ENCODE results near the gene GALC. TPM values are rescaled to one million over a fixed set of nuclear protein-coding genes. Genes with fewer than 3 reads are reported as not detected.

The GALC gene
- polyA plus RNA-seq, 4 donors, result 38.3 to 49.6 (median 40.0) TPM

DNA sequence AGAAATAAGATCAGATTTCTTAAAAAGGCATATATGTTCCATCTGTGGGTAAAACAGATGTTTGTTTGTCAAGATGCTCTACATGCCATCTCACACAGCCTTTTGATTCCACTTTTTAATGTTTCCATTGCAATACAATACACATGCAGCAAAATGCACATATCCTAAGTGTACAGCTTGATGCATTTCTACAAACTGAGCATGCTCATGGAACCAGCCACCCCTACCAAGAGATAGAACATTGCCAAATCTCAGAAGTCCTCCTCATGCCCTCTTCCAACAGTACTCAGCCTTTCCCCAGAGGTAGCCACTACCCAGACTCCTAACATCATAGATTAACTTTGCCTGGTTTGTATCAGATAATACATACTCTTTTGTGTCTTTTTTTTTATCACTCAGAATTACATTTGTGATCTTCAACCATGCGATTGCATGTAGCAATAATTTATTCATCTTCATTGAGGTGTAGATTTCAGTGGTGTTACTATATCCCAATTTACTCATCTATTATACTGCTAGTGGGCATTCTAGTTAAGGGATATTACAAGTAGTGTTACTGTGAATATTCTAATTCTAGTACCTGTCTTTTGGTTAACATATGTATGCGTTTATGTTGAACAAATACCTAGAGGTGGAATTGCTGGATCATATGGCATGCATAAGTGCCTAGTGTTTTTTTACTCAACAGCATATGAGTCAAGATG is 15.2 kb upstream of the GALC start:
- no peak for DNase-seq (ENCODE audit: low read depth in 4 of 4, low spot score in 3 of 4)

DNA sequence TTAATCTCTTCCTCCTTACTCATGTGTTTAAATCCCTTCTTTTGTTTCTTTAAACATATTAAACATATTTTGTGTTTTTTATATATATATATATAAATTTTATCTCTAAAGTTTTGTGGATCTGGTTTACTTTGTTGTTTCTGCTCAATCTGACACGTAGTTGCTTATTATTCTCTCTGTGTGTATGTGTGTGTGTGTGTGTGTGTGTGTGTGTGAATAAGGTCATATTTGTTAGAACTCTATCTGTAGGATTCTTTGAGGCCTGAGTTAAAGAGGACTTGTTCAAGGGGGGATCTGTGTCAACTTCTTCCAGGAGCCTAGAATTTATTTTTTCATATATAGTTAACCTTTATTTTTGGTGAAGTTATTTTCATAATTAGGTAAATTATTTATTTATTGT is 14.6 kb upstream of the GALC start:
- no peak for DNase-seq (ENCODE audit: low read depth in 4 of 4, low spot score in 3 of 4)

DNA sequence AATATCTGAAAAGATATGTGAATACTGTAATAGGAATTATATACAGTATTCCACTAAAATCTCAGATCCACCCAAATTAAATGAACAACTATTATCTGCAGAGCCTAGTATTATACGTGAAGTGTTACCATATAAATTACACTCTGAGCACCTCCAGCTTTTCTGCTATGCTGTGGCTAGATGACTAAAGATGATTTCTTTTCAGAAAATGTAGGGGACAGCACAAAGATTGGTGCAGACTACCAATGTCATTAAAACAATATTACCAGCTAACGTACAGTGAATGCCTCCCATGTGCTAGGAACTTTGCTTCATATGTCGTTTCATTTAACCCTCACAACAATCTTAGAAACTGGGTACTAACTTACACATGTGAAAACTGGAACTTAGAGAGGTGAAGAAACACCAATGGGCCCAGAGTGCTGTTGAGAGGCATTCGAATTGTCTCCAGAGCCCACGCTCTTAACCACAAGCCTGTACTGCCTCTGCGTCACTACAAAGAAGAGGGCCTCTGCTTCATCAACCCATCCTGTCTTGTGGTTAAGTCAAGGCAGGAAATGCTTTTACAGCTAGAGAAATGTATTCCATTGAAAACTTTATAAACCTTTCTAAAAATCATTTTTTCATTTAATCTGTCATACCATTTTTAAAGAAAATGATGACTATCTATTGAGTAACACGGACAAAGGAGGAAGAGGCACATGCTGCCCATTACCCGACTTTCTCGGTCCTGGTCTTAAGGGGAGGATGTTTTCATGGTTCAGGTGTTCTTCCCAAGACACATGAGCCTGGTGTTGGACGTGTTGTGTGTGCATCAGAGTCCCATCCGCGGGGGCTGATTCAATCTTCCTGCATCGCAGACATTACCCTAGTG is 13.2 kb upstream of the GALC start:
- no peak for DNase-seq (ENCODE audit: low read depth in 4 of 4, low spot score in 3 of 4)

DNA sequence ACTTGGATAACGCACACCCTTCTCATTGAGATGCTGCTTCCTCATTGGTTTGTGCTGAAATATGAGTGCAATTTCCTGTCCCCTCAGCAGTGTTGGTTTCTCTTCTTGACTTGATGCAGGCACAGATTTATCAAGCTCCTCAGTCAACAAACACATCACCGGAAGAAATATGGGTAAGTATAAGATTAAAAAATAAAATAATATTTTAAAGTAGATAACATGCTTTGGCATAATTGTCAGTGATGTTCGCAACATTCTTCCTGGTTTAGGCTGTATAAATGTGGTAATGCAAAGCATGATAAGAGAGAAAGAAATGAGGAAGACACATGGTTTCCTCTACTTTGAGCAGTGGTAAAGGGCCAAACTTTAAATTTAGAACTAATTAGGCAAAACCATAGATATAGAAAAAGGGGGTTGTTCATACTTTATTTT is 12.1 kb upstream of the GALC start, which contains the start of gene GPR65:
GPR65 (plus strand) TSS at position 86 of the 432 bp plus-strand sequence. CDS start 5,713 bp downstream, outside the sequence.
- no peak for DNase-seq (ENCODE audit: low read depth in 4 of 4, low spot score in 3 of 4)

DNA sequence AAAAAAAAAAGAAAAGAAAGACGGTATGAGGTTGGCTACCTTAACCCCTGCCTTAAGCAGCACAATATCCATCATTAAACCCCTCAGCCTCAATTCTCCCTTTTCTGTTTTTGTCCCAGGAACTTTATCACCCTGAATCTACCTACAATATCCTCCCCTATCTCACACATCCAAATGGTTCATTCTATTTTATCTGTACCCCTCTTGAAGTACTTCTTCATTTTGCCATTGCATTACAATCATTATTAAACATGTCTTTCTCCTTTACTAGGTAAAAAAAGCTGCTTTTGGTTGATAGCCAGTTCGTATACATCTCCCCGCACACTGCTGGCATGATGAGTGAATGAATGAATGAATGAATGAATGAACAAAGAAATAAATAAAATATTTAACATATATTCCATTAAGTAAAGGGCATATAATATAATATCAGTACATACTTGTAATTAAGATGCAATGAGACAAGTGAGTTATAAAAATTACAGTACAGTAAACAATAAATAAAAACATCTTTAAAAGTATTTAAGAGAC is 11.6 kb upstream of the GALC start:
- DNase-seq (ENCODE audit: low read depth in 4 of 4, low spot score in 3 of 4), result no peak

DNA sequence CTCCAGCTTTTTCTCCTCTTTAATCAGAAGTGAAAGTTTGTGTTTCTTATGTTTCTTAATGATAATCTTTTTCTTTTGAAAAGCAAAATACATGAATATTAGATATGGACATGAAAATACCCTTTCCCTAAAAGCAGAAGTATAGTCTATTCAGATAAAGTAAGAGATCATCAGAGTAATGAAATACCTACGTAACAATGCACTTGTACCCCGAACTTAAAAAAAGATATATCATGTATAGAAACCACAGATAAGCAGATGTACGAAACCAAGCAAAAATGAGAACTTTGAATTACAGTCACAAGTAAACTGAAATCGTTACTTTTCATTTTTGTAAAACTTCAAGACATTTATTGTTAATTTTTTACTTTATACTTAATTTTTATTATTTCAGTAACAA is 10.4 kb upstream of the GALC start:
- DNase-seq (ENCODE audit: low read depth in 4 of 4, low spot score in 3 of 4), result no peak

DNA sequence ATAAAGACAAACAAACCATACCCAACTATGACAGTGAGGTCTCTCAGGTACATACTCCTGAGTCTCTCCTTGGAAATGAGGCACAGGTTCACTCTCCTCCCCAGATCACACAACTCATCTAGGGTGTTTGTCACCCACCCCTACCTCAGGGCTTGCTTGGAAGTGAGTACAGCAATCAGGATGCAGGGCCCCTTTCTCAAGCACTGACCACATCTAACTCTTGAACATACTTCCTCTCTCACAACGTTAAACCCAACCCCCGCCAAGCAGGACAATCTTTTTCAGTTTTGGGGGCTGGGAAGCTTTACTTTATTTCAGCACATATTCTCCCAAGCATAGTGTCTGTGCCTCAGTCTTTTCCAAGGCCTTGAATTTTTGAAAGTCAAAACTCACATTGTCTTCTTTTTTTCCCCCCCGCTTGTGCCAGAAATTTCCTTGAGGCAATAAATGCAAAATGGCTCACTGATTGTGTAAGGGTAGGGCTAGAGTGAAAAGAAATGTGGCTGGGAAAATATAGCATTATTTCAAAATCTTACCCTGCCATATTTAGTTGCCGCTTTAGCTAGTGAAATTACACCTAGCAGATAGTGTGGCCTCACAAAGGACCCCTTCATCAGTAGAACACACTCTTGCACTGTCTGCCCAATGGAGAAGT is 9.6 kb upstream of the GALC start:
- DNase-seq (ENCODE audit: low read depth in 4 of 4, low spot score in 3 of 4), result no peak

DNA sequence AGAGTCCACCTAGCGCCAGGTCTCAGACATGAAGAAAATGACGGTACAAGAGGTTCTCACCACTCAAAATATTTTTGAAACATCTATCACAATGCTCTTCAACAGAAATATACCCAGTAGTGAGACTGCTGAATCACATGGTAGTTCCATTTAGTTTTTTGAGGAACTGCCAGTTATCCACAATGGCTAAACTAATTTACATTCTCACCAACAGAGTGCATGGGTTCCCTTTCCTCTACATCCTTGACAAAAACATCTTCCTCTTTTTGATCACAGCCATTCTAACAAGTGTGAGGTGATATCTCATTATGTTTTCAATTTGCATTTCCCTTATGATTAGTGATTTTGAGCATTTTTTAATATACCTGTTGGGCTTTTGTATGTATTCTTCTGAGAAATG is 6.3 kb upstream of the GALC start:
- DNase-seq (ENCODE audit: low read depth in 4 of 4, low spot score in 3 of 4), result no peak

DNA sequence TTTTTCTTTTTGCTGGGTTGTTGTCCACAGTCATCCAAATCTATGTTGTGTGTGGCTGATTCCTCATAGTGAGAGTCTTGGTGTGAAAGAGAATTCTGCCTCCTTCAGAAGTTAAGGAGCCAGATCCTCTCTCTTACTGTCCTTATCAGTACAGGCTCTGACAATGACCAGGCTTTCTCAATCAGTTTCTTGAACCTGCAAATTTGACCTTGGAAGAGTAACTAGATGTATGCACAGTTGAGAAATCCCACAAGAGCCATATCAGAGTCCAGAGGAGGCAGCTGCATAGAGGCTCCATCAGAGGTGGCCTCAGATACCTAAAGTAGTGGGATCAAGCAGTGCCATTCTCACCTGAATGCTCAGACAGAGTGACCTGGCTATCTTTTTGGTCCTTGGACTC is 5.5 kb upstream of the GALC start:
- DNase-seq (ENCODE audit: low read depth in 4 of 4, low spot score in 3 of 4), result no peak

DNA sequence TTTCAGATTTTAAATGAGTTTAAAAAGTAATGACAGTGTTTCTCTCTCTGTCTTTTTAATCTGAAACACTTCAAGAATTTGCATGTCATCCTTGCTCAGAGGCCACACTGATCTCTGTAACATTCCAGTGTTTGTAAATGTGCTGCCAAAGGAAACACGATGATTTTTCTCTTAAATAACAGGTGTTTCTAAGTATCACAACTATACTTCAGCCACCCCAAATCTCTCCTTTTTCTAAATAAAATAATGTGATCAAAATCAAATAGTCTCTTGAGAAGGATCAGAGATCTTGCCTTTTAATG is 3.3 kb upstream of the GALC start:
- no peak for DNase-seq (ENCODE audit: low read depth in 4 of 4, low spot score in 3 of 4)

DNA sequence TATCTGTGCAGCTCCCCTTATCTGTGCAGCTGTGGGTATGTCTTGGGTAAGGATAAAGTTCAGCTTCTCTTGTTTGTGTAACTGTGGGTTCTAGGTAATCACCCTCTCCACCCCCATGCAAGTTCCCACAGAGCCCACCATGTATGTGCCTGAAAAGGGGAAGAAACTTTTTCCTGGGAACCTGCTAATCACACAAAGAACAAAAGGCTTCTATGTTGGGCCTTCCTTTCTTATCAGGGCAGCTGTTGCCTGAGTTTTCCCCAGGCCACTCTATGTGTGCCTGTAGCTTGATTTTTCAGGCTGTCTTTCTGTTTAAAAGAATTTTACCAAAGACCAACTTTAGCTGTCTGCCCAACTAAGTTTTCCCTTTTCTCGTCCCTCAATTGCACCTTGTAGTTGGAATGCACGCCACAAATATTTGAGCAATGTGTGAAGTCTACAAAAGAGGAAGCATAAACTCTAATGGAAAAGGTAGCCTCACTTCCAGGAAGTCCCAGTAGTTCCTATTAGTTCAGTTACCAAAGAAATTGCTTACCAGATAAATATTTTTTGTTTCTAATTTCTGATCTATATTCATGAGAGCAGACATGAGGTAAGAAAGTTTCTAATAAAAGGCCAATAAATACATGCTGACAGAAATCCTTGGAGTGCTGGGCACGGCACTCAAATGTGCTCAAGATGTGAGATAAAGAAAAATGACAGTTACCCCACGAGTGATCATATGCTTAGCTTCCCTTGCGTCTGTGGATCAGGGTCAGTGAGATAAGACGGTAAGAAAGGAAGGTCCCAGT is 2.7 kb upstream of the GALC start:
- DNase-seq (ENCODE audit: low read depth in 4 of 4, low spot score in 3 of 4), result no peak

DNA sequence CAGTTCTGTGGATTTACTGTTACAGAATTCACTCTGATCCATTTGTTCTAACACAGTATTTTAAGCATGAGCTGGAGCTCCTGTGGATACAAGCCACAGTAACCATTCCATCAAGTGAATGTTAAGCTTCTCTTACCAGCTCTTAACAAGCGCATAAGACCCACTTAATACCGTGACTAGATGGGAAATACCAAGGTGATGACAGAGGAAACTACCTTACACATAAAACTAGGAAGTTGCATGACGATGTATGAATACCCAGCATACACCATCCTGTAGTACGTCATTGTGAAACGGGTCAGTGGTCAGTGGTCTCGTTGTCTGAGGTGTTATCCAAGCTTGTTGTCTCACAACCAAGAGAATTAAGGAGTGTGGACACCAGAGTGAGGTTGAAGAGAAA is 2.0 kb upstream of the GALC start:
- DNase-seq (ENCODE audit: low read depth in 4 of 4, low spot score in 3 of 4), result no peak

DNA sequence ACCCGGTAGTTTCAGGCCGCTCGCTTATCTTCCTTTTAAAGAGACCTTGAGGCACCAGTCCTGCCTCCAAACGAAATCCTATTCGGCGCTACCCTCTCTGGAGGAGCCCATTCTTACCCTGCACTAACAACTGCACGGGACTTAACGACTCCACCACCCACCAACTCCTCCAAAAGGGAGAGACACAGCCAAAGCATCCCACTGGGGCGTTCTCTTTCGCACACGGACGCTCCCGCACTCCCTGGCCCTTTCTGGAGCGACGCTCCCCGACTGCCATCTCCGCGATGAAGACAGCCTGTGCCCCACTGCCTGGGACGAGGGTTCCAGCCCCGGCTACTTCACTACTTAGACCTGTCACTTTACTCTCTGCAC is 650 bp downstream of the GALC start:
- peak in 1 of 4 donors; percentile 8 for DNase-seq (ENCODE audit: low read depth in 4 of 4, low spot score in 3 of 4)

DNA sequence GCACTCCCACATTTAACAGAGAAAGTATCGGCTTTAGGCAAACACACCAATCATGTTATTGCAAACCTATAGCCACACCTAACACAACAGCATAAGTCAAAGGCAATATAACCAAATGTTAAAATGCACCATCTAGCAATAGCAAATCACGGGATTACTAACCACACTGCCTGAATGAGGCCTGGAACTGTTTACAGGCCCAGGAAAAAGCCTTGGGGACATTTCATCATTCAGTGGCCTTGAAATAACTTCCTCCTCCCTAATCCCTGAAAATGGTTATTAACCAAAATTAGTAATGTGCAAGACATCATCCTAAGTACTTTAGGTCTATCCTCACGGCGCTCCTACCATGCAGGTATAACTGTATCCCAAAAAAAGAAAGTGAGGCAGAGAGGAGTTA is 2.3 kb downstream of the GALC start:
- DNase-seq (ENCODE audit: low read depth in 4 of 4, low spot score in 3 of 4), result no peak

DNA sequence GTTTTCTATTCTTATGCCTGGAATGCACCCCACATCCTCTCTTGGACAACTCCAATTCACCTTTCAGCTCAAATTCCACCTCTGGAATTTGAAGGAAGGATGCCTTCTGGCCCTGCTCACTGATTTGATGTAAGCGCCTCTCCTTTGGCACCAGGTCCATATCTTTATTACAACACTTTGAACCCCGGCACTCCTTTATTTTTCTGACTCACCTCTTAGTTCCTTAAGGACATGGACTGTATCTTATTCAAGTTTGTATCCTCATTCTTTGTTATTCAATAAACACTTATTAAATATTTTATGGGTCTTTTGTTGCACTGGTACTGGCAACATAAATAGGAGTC is 3.1 kb downstream of the GALC start:
- DNase-seq (ENCODE audit: low read depth in 4 of 4, low spot score in 3 of 4), result no peak

DNA sequence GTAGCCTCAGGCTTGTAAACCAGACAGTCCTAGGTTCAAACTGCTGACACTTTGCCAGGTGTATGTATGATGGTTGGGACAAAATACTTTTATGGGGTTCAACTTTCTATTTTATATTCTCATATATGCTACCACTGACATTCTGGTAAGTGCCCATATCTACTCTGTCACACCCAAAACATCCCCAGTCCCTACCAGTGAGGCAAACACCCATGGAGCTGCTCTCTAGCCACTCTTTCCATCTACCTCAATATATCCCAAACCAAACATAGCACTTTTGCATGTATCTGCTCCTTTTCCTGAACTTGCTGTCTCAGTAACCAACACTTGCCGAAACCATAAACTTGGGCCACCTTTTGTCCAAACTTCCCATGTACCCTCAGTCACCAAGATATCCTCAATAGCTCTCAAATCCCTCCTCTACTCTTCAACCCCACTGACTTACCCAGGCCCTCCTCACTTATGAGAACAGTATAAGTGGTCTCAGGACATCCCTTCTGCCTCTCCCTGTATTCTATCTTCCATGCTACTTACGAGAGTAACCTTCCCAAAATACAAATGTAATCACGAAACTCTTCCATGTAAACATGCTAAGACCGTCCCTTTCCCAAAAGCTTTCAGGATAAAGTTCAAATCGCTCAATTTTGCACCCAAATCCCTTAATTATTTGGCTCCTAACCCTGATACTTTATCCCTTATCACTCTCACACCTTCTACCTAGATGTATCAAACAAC is 3.6 kb downstream of the GALC start:
- DNase-seq (ENCODE audit: low read depth in 4 of 4, low spot score in 3 of 4), result no peak

DNA sequence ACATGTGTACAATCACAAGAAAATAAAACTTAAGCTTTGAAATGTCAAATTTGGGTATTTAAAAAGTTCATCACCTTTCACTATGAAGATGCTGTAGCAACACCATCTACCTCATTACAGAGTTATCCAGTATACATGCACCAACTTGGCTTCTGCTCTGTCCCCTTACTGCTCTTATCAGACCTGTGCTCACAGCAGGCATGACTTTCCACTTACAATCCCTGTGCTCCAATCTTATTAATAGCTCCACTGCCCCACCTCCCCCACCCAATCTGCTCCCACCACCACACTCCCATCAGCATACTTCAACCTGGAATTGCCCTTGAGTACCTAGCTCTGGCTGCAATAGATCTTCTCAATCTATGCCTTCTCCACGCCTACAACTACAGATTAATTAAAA is 13.3 kb downstream of the GALC start:
- DNase-seq (ENCODE audit: low read depth in 4 of 4, low spot score in 3 of 4), result no peak

DNA sequence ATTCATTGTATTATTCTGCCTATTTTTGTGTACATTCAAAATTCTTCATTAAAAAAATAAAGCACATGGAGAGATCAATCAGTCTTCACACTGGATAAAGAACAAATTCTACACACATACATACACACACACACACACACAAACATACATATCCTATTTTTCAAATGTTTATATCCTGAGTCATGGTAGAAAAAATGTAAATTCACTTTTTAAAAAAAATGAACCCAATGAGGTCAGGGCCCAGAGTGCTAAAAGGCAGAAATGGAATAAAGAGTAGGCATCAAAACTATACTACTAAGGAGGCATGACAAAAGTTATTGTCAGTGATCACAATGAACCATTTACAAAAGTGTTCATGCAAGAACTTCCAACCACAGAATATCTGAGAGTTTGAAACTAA is 17.3 kb downstream of the GALC start:
- no peak for DNase-seq (ENCODE audit: low read depth in 4 of 4, low spot score in 3 of 4)

DNA sequence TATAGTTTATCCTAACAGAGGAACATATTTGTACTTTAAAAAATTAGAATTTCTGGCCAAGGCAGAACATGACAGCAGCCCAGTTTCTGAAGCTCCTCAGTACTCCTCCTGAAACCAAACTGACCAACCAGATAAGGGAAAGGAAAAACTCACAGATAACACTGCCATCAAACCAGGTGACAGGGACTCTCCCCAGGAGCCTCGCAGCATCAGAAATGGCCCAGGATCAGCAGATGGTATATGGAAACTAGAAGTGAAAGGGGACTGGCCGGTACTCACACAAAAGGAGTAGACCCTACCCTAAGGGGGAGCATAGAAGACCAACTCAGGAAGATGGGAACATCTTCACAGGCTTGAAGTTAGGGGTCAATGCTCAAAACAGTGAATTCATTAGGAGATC is 22.0 kb downstream of the GALC start:
- DNase-seq (ENCODE audit: low read depth in 4 of 4, low spot score in 3 of 4), result no peak

DNA sequence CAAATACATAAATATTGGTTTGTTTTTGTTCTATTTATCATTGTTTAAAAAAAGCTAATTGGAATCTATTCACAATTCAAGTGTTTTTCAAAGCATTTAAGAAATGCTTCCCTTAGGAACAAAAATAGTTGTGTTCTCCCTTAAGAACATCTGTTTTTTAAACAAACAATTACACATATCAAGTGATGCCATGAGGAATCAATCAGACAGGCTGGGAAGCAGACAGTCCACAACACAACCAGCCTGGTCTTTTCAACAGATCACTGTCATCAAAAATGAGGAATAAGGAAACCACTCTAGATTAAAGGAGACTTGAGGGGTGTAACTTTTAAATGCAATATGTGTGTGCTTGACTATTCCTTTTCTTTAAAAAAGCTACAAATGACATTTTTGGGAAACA is 25.5 kb downstream of the GALC start:
- DNase-seq (ENCODE audit: low read depth in 4 of 4, low spot score in 3 of 4), result no peak

Data from left renal pelvis (tissue), 4 donors.